Breast epithelium (tissue), 3 donors: ENCODE data around the gene TBC1D10A.

Source experiments
- CTCF ChIP-seq, 3 donors: fragments of 450-650 bp; IDR thresholded peaks; one replicate each; pipeline ENCODE4 v1.5.1; 2016 to 2017; ENCODE audit warnings: antibody characterized with exemption in 3 of 3, mild to moderate bottlenecking in 3 of 3, moderate library complexity in 3 of 3
- POLR2A ChIP-seq: fragments of 450-650 bp; IDR thresholded peaks from one replicate; pipeline ENCODE4 v1.6.1; 2016; ENCODE audit warnings: antibody characterized with exemption, mild to moderate bottlenecking, moderate library complexity

DNA sequence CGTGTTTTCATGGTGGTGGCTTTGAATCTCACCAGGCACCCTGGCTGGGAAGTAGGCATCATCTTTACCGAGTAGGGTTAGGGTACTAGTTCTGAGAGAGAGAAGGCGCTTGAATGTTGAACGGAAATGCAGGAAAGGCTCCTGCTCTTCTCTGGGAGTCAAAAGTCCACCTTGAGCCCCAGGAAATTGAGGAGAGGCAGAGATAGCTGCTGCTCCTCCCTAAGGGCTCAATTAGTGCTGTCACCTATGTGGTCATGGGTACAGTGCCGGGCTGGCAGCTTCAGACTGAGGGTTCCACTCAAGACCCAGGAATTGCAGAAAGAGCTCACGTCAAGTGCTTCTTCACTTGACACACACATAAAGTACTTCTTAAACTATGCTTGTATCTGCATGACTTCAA, 31.8 kb upstream of the TBC1D10A start:
- no peak for TF ChIP-seq CTCF (IDR thresholded peaks at IDR 0.05)
- no peak for TF ChIP-seq POLR2A
